HL-60 (cell line): ENCODE results near the gene ZSCAN20.

Experiments
- GABPA ChIP-seq: IDR thresholded peaks from 2 replicates; pipeline ENCODE4 v1.6.1; 2012; ENCODE audit warnings: low read depth
- POLR2AphosphoS5 ChIP-seq: IDR thresholded peaks from 2 replicates; pipeline ENCODE4 v1.6.1; 2012; ENCODE audit warnings: low read depth
- SPI1 ChIP-seq: IDR thresholded peaks from 2 replicates; pipeline ENCODE4 v1.6.1; 2012; ENCODE audit warnings: low read depth, mild to moderate bottlenecking, borderline replicate concordance
- TF ChIP-seq, protein P1 (sequence below): IDR thresholded peaks from one replicate; pipeline ENCODE4 v1.5.1; 2011; ENCODE audit warnings: low read length, control low read depth, inconsistent platforms; ENCODE audit not compliant: insufficient read depth
- TF ChIP-seq, protein P2 (sequence below): IDR thresholded peaks from 2 replicates; pipeline ENCODE4 v1.6.1; 2012; ENCODE audit warnings: low read depth; ENCODE audit not compliant: insufficient replicate concordance

DNA sequence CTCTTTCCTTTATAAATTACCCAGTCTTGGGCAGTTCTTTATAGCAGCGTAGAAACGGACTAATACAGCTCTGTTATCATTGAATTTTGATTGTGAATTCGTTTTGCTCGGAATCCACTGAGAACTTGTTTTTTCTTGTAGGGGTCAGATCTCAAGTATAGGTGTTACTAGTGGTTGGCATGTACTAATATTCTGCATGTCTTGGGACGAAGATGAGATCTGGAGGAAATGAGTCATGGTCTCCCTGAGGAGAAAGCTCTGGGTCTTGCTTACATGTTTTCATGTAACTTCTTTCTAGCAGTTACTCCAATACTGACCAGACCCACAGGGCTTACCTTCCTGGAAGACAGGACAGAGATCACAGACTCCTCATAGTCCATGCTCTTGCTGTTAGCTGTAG lies 30.3 kb downstream of the ZSCAN20 start:
- TF ChIP-seq, protein P1, sequence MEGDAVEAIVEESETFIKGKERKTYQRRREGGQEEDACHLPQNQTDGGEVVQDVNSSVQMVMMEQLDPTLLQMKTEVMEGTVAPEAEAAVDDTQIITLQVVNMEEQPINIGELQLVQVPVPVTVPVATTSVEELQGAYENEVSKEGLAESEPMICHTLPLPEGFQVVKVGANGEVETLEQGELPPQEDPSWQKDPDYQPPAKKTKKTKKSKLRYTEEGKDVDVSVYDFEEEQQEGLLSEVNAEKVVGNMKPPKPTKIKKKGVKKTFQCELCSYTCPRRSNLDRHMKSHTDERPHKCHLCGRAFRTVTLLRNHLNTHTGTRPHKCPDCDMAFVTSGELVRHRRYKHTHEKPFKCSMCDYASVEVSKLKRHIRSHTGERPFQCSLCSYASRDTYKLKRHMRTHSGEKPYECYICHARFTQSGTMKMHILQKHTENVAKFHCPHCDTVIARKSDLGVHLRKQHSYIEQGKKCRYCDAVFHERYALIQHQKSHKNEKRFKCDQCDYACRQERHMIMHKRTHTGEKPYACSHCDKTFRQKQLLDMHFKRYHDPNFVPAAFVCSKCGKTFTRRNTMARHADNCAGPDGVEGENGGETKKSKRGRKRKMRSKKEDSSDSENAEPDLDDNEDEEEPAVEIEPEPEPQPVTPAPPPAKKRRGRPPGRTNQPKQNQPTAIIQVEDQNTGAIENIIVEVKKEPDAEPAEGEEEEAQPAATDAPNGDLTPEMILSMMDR = no peak
- TF ChIP-seq POLR2AphosphoS5 (no peak), SPI1 (no peak), GABPA (no peak)
- TF ChIP-seq, protein P2, sequence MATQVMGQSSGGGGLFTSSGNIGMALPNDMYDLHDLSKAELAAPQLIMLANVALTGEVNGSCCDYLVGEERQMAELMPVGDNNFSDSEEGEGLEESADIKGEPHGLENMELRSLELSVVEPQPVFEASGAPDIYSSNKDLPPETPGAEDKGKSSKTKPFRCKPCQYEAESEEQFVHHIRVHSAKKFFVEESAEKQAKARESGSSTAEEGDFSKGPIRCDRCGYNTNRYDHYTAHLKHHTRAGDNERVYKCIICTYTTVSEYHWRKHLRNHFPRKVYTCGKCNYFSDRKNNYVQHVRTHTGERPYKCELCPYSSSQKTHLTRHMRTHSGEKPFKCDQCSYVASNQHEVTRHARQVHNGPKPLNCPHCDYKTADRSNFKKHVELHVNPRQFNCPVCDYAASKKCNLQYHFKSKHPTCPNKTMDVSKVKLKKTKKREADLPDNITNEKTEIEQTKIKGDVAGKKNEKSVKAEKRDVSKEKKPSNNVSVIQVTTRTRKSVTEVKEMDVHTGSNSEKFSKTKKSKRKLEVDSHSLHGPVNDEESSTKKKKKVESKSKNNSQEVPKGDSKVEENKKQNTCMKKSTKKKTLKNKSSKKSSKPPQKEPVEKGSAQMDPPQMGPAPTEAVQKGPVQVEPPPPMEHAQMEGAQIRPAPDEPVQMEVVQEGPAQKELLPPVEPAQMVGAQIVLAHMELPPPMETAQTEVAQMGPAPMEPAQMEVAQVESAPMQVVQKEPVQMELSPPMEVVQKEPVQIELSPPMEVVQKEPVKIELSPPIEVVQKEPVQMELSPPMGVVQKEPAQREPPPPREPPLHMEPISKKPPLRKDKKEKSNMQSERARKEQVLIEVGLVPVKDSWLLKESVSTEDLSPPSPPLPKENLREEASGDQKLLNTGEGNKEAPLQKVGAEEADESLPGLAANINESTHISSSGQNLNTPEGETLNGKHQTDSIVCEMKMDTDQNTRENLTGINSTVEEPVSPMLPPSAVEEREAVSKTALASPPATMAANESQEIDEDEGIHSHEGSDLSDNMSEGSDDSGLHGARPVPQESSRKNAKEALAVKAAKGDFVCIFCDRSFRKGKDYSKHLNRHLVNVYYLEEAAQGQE = no peak
